ENCODE results near the gene YAE1.

YAE1 gene

DNA sequence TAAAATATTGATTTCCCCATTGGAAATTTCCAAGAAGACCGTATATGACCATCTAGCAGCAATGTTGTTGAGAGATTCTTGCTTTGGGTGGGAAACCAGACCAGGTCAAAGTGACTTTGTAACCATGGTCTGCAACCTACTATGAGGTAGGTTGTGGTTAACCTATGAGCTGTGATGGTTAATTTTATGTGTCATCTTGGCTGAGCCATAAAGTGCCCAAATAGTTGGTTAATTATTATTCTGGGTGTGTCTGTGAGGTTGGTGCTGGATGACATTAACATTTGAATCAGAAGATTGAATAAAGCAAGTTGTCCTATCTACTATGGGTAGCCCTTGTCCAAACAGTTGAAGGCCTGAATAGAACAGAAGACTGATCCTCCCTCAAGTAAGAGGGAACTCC is 38.9 kb downstream of the YAE1 start:
- H3K4me3 ChIP-seq (ENCODE audit: low read depth, low read length) = no peak overlapping the region
- peaks cover 42% of the 10 kb centered on the region for H3K4me1 ChIP-seq (ENCODE audit: control insufficient read depth, insufficient read depth, low read length, unreplicated experiment)
- no peaks in the 10 kb centered on the region for H3K79me2 ChIP-seq (ENCODE audit: control insufficient read depth, insufficient read depth, low read length, unreplicated experiment)

DNA sequence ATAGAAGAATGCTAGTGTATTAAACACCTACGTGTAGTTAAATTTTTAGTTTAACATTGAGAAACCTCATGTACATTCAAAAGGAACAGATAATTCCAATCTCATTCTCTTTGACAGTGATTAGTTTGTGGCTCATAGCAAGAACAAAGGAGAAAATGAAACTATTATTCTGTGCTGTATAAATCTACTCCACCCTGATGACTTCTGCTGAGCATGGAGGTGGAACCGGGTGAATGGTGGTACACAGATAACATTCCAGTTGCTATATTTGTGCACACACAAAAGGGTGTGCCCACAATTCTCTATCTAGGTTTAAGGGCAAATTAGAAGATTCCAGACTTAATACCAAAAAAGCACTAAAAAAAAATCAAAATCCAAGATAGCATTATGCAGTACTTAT is 40.1 kb downstream of the YAE1 start:
- peaks cover 44% of the 10 kb centered on the region for H3K4me1 ChIP-seq (ENCODE audit: control insufficient read depth, insufficient read depth, low read length, unreplicated experiment)
- no peak overlapping the region for H3K4me3 ChIP-seq (ENCODE audit: low read depth, low read length)
- no peaks in the 10 kb centered on the region for H3K27me3 ChIP-seq (ENCODE audit: insufficient read depth, low read length)
- no peaks in the 10 kb centered on the region for H3K36me3 ChIP-seq (ENCODE audit: insufficient read depth, low read length)
- H2AFZ ChIP-seq (ENCODE audit: low read length, unreplicated experiment) = peak overlapping the region; percentile 6
- H3K27ac ChIP-seq (ENCODE audit: low read depth, low read length) = peak overlapping the region; percentile 30; the same call in 1 of the 2 replicates
- H3K79me2 ChIP-seq (ENCODE audit: control insufficient read depth, insufficient read depth, low read length, unreplicated experiment) = no peaks in the 10 kb centered on the region

More for the DNA sequence above, 38.9 kb downstream of the YAE1 start:
- H2AFZ ChIP-seq (ENCODE audit: low read length, unreplicated experiment) = peak overlapping the region; percentile 20
- no peaks in the 10 kb centered on the region for H3K27me3 ChIP-seq (ENCODE audit: insufficient read depth, low read length)
- H3K27ac ChIP-seq (ENCODE audit: low read depth, low read length) = 0 out of 2 replicates have a peak overlapping the region, but pooled peaks have one; percentile 38
- no peaks in the 10 kb centered on the region for H3K36me3 ChIP-seq (ENCODE audit: insufficient read depth, low read length)

DNA sequence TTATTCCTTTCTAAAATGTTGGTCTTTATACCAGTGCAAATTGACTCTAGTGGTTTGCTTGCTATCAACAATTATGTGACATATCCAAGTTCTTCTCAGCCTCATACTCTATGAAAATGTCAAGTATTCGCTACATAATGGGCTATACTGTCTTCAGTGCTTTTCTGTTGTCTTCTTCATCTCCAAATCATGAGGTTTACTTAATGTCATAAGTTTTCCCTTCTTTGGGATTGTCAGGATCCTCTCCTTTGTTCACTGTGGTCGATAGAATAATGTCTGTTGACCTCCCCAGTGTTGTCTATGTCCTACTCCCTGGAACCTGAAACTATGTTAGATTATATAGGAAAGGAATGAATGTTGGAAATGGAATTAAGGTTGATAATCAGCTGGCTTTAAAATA is 40.7 kb downstream of the YAE1 start:
- peaks cover 44% of the 10 kb centered on the region for H3K4me1 ChIP-seq (ENCODE audit: control insufficient read depth, insufficient read depth, low read length, unreplicated experiment)
- no peaks in the 10 kb centered on the region for H3K36me3 ChIP-seq (ENCODE audit: insufficient read depth, low read length)
- no peak overlapping the region for H3K27ac ChIP-seq (ENCODE audit: low read depth, low read length)

DNA sequence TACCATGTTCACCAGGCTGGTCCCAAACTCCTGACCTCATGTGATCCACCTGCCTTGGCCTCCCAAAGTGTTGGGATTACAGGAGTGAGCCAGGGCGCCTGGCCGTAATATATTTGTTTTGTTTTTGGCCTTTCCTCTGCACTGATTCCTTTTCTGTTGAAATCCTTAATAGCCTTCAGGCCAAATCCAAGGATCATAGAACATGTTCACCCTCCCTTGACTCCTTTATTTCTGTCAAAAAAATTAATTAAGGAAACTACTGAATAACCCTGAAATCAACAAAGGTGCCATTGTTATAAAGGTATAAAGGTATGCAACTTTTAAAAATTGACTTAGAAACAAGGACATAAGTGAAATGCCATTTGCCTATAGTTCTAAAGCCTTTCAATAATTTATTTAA is 41.7 kb downstream of the YAE1 start:
- Histone ChIP-seq H3K4me1 (ENCODE audit: control insufficient read depth, insufficient read depth, low read length, unreplicated experiment) (peaks cover 39% of the 10 kb centered on the region), H3K27me3 (ENCODE audit: insufficient read depth, low read length) (no peaks in the 10 kb centered on the region), H3K4me3 (ENCODE audit: low read depth, low read length) (no peak overlapping the region), H3K36me3 (ENCODE audit: insufficient read depth, low read length) (no peaks in the 10 kb centered on the region), H3K79me2 (ENCODE audit: control insufficient read depth, insufficient read depth, low read length, unreplicated experiment) (no peaks in the 10 kb centered on the region), H2AFZ (ENCODE audit: low read length, unreplicated experiment) (no peak overlapping the region), H3K27ac (ENCODE audit: low read depth, low read length) (peak overlapping the region; percentile 87)

More for the DNA sequence above, 40.7 kb downstream of the YAE1 start:
- Histone ChIP-seq H2AFZ (ENCODE audit: low read length, unreplicated experiment) (peak overlapping the region; percentile 6), H3K79me2 (ENCODE audit: control insufficient read depth, insufficient read depth, low read length, unreplicated experiment) (no peaks in the 10 kb centered on the region), H3K27me3 (ENCODE audit: insufficient read depth, low read length) (no peaks in the 10 kb centered on the region), H3K4me3 (ENCODE audit: low read depth, low read length) (no peak overlapping the region)

DNA sequence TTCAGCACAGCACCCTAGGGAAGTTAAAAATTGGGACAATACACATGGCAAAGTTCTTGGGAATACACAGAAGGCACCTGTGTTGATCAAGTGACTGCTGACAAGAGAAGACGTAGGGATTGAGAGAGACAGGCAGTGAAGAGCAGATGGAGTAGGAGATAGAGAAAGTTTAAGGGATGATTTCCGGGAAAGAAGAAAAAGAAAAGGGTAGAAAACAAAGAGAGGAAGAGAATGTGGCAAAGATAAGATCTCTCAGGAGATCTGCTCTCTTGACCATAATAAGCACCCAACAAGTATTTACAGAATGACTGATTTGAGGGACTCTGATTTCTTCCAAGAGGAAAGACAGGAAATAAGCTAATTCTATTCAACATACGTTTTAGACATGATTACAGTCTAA is 42.1 kb downstream of the YAE1 start:
- peaks cover 40% of the 10 kb centered on the region for H3K4me1 ChIP-seq (ENCODE audit: control insufficient read depth, insufficient read depth, low read length, unreplicated experiment)
- H2AFZ ChIP-seq (ENCODE audit: low read length, unreplicated experiment) = no peak overlapping the region
- no peaks in the 10 kb centered on the region for H3K36me3 ChIP-seq (ENCODE audit: insufficient read depth, low read length)
- no peak overlapping the region for H3K4me3 ChIP-seq (ENCODE audit: low read depth, low read length)
- no peaks in the 10 kb centered on the region for H3K27me3 ChIP-seq (ENCODE audit: insufficient read depth, low read length)
- H3K79me2 ChIP-seq (ENCODE audit: control insufficient read depth, insufficient read depth, low read length, unreplicated experiment) = no peaks in the 10 kb centered on the region
- H3K27ac ChIP-seq (ENCODE audit: low read depth, low read length) = peak overlapping the region; percentile 87

DNA sequence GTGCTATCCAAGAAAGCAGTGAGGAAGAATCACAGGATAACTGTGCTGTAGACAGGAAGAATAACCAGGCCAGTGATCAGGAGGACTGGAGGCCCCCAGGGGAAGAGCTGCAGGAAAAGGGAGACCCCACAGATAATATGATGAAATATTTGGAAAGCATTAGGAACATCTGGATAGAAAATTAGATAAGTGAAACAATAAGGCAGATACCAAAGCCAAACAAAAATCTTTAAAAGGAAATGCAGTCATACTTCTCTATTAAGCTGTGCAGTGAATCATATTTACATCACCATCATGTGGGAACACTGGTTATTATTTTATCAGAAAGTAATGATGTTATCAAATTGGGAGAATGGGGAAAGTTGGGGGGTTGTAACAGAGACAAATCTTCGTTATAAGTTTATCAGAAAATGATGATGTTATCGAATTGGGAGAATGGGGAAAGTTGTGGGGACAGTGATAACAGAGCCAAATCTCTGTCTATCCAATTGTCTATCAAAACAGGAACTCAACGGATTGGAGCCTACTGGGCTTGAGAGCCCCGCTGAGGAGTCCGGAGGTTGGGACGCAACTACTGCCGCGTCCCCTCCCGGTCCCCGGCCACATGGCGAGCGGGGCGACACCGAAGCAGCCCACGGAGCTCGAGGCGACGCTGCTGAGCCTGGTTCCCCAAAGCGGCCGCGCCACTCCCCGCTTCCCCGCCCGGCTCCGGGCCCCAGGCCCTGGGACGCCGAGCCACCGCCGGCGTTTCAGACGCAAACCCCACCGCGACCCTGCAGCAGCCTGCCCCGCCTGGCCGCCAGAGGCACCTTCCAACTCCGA is 43.1 kb downstream of the YAE1 start:
- H3K4me1 ChIP-seq (ENCODE audit: control insufficient read depth, insufficient read depth, low read length, unreplicated experiment) = peaks cover 50% of the 10 kb centered on the region
- H2AFZ ChIP-seq (ENCODE audit: low read length, unreplicated experiment) = peak overlapping the region; percentile 84
- no peaks in the 10 kb centered on the region for H3K36me3 ChIP-seq (ENCODE audit: insufficient read depth, low read length)
- no peaks in the 10 kb centered on the region for H3K27me3 ChIP-seq (ENCODE audit: insufficient read depth, low read length)
- peak overlapping the region; percentile 87 for H3K27ac ChIP-seq (ENCODE audit: low read depth, low read length)
- H3K4me3 ChIP-seq (ENCODE audit: low read depth, low read length) = peak overlapping the region; percentile 75
- no peaks in the 10 kb centered on the region for H3K79me2 ChIP-seq (ENCODE audit: control insufficient read depth, insufficient read depth, low read length, unreplicated experiment)

DNA sequence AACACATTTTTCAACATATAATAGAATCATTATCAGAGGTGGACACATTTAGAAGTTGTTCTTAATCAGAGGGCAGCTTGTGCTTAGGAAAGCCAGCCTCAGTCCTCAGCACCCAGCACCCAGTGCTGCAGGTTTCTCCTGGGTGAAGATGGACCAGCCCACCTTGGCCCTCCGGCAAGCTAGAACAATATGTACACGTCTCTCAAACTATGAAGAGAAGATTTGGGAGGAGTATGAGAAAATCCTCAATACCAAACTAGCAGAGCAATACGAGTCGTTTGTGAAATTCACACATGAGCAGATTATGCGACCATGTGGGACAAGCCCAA is 43.7 kb downstream of the YAE1 start:
- H3K4me3 ChIP-seq (ENCODE audit: low read depth, low read length) = peak overlapping the region; percentile 75
- H3K27me3 ChIP-seq (ENCODE audit: insufficient read depth, low read length) = no peaks in the 10 kb centered on the region
- no peaks in the 10 kb centered on the region for H3K36me3 ChIP-seq (ENCODE audit: insufficient read depth, low read length)
- H3K4me1 ChIP-seq (ENCODE audit: control insufficient read depth, insufficient read depth, low read length, unreplicated experiment) = peaks cover 50% of the 10 kb centered on the region
- peak overlapping the region; percentile 87 for H3K27ac ChIP-seq (ENCODE audit: low read depth, low read length)
- peak overlapping the region; percentile 84 for H2AFZ ChIP-seq (ENCODE audit: low read length, unreplicated experiment)
- H3K79me2 ChIP-seq (ENCODE audit: control insufficient read depth, insufficient read depth, low read length, unreplicated experiment) = no peaks in the 10 kb centered on the region

DNA sequence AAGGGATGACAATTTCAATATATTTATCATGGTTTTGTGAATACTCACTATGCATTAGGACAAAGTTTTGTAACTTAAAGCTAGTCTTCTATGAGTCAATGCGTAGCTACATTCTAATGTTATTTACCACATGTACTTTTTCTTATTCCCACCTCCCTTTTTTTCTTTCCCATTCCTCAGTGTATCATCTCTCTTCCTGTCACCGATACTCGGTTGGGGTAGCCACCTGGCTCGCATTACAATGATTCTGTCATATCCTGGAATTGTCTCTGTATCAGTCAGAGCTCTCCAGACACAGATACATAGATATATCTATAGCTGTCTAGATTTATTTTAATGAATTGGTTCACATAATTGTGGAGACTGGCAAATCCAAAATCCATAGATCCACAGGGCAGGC is 47.4 kb downstream of the YAE1 start:
- no peaks in the 10 kb centered on the region for H3K79me2 ChIP-seq (ENCODE audit: control insufficient read depth, insufficient read depth, low read length, unreplicated experiment)
- H3K36me3 ChIP-seq (ENCODE audit: insufficient read depth, low read length) = no peaks in the 10 kb centered on the region
- no peak overlapping the region for H3K4me3 ChIP-seq (ENCODE audit: low read depth, low read length)
- H2AFZ ChIP-seq (ENCODE audit: low read length, unreplicated experiment) = no peak overlapping the region
- no peaks in the 10 kb centered on the region for H3K27me3 ChIP-seq (ENCODE audit: insufficient read depth, low read length)
- H3K4me1 ChIP-seq (ENCODE audit: control insufficient read depth, insufficient read depth, low read length, unreplicated experiment) = peaks cover 43% of the 10 kb centered on the region
- peak overlapping the region; percentile 69 for H3K27ac ChIP-seq (ENCODE audit: low read depth, low read length)

DNA sequence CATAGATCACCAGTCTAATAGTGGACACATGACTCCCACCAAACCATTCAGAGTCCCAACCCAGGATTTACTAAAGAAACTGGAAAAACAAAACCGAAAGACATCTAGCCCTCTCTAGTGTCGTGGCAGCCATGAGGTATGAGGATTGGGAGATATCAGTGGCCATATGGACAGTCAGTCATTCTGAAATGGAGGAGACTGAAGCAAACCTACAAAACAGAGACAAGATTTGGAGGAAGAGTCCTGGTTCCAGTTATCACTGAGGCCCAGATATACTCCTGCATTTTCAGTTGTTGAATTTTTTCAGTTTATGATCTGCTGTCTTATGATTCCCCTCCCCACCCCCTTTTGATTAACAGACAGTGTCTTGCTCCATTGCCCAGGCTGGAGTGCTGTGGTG is 48.1 kb downstream of the YAE1 start:
- Histone ChIP-seq H3K4me3 (ENCODE audit: low read depth, low read length) (no peak overlapping the region), H3K27ac (ENCODE audit: low read depth, low read length) (peak overlapping the region; percentile 69), H3K79me2 (ENCODE audit: control insufficient read depth, insufficient read depth, low read length, unreplicated experiment) (no peaks in the 10 kb centered on the region), H3K36me3 (ENCODE audit: insufficient read depth, low read length) (no peaks in the 10 kb centered on the region), H3K4me1 (ENCODE audit: control insufficient read depth, insufficient read depth, low read length, unreplicated experiment) (peaks cover 38% of the 10 kb centered on the region), H2AFZ (ENCODE audit: low read length, unreplicated experiment) (no peak overlapping the region), H3K27me3 (ENCODE audit: insufficient read depth, low read length) (no peaks in the 10 kb centered on the region)

DNA sequence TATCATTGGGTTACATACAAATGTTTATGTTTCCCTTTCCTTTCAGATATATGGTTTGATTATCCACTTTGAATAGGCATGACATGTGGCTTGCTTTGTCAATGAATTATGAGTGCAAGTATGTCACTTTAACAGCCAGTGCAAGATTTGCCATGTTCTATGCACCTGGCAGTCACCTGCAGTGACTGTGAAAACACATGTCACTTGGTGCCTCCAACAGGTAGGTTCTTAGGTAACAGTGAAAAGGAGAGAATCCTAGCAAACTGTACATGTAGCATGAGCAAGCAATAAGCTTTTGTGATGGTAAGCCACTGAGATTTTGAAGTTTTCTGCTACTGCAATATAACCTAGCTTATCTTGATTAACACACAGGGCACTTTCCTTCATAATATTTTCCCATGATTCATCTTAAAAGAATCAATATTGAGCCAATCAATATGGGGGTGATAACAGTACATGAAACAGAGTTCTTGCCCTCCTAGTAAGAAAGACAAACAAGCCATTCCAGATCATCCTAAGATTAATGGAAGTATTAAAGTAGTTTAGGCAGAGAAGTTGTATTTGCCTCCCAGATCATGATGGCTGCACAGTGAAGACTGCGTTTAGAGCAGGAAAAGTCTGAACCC is 49.3 kb downstream of the YAE1 start:
- H2AFZ ChIP-seq (ENCODE audit: low read length, unreplicated experiment) = no peak overlapping the region
- H3K4me1 ChIP-seq (ENCODE audit: control insufficient read depth, insufficient read depth, low read length, unreplicated experiment) = peaks cover 35% of the 10 kb centered on the region

DNA sequence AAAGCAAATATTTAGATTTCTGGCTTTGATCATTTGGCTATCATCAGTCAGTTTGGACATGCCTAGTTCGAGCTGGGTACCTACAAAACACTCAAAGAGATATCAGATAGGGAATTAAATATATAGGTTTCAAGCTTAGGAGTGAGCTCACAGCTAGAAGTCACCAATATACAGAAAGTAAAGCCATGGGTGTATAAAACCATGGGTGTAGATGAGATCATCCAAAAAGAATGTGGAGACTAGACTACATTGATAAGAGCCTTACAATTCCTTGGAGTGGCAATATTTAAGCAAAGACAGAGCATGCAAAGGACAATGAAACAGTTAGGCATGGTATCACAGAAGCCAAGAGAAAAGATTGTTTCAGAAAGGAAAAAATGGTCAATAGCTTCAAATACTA is 49.9 kb downstream of the YAE1 start:
- Histone ChIP-seq H3K4me1 (ENCODE audit: control insufficient read depth, insufficient read depth, low read length, unreplicated experiment) (peaks cover 41% of the 10 kb centered on the region), H3K27me3 (ENCODE audit: insufficient read depth, low read length) (no peaks in the 10 kb centered on the region)

More for the DNA sequence above, 49.3 kb downstream of the YAE1 start:
- Histone ChIP-seq H3K27me3 (ENCODE audit: insufficient read depth, low read length) (no peaks in the 10 kb centered on the region), H3K27ac (ENCODE audit: low read depth, low read length) (peak overlapping the region; percentile 22), H3K4me3 (ENCODE audit: low read depth, low read length) (no peak overlapping the region), H3K79me2 (ENCODE audit: control insufficient read depth, insufficient read depth, low read length, unreplicated experiment) (no peaks in the 10 kb centered on the region), H3K36me3 (ENCODE audit: insufficient read depth, low read length) (no peaks in the 10 kb centered on the region)

More for the DNA sequence above, 49.9 kb downstream of the YAE1 start:
- no peaks in the 10 kb centered on the region for H3K36me3 ChIP-seq (ENCODE audit: insufficient read depth, low read length)
- no peaks in the 10 kb centered on the region for H3K79me2 ChIP-seq (ENCODE audit: control insufficient read depth, insufficient read depth, low read length, unreplicated experiment)
- no peak overlapping the region for H2AFZ ChIP-seq (ENCODE audit: low read length, unreplicated experiment)
- no peak overlapping the region for H3K4me3 ChIP-seq (ENCODE audit: low read depth, low read length)
- peak overlapping the region; percentile 22 for H3K27ac ChIP-seq (ENCODE audit: low read depth, low read length)

All from ACC112 (cell line).